HFF-Myc (cell line): ENCODE data around the gene NQO2.
"Not testable (repeated sequence)": the region's sequence is repeated elsewhere in the genome, so short reads cannot be mapped to it uniquely, and the experiment has no call there.

Source experiments
- DNase-seq: peaks from one replicate; pipeline ENCODE4 v3.0.0-alpha.2; 2011; ENCODE audit warnings: low read depth; ENCODE audit errors: extremely low read depth
- H3K4me3 ChIP-seq: replicated peaks from 2 replicates; pipeline ENCODE4 v1.5.1; 2011; ENCODE audit warnings: low read depth, mild to moderate bottlenecking, control low read depth, low read length
- CTCF ChIP-seq: IDR thresholded peaks from 2 replicates; pipeline ENCODE4 v1.5.1; 2012; ENCODE audit warnings: mild to moderate bottlenecking, low read depth, low read length, control low read depth; ENCODE audit errors: missing control alignments

Gene NQO2

GRCh38 chr6:3016473-3017280, 17.0 kb downstream of the NQO2 start:
- DNase-seq = no peak
- TF ChIP-seq CTCF = no peak

GRCh38 chr6:3017304-3017703, 17.6 kb downstream of the NQO2 start:
- H3K4me3 ChIP-seq = no peak overlapping the region
- no peak for TF ChIP-seq CTCF
- no peak for DNase-seq

More at GRCh38 chr6:3016473-3017280, 17.0 kb downstream of the NQO2 start:
- no peak overlapping the region for H3K4me3 ChIP-seq

- DNase-seq = no peak
- TF ChIP-seq CTCF = no peak
- no peak overlapping the region for H3K4me3 ChIP-seq
Measured at GRCh38 chr6:3019065-3019464, 19.4 kb downstream of the NQO2 start.

- no peak overlapping the region for H3K4me3 ChIP-seq
- no peak for DNase-seq
- no peak for TF ChIP-seq CTCF
Measured at GRCh38 chr6:3019749-3020320, 20.1 kb downstream of the NQO2 start.

GRCh38 chr6:3020976-3021598, 21.4 kb downstream of the NQO2 start:
- not testable (repeated sequence) for DNase-seq, H3K4me3 ChIP-seq

GRCh38 chr6:3022765-3023662, 23.3 kb downstream of the NQO2 start:
- no peak for DNase-seq
- no peak for TF ChIP-seq CTCF
- H3K4me3 ChIP-seq = peak overlapping the region; percentile 29
